ENCODE data around the gene SAMD4A. TPM values are rescaled to one million over a fixed set of nuclear protein-coding genes. Genes with fewer than 3 reads are reported as not detected.

The SAMD4A gene
- total and polyA plus RNA-seq, 8 donors: 2.9 to 12.2 (median 9.4) TPM

GRCh38 chr14:54627219-54627539, 60.3 kb downstream of the SAMD4A start:
- FAIRE-seq: no peak
- Histone ChIP-seq H3K27me3 (no peaks in the 10 kb centered on the region), H3K27ac (peak overlapping the region in 2 of 4 donors; percentile 34 to 43), H3K36me3 (no peaks in the 10 kb centered on the region), H3K4me1 (peaks cover 0 to 8% (median 0%) of the 10 kb centered on the region in 3 donors), H3K9me3 (no peaks in the 10 kb centered on the region), H3K4me3 (no peak overlapping the region)
- TF ChIP-seq, protein P1, sequence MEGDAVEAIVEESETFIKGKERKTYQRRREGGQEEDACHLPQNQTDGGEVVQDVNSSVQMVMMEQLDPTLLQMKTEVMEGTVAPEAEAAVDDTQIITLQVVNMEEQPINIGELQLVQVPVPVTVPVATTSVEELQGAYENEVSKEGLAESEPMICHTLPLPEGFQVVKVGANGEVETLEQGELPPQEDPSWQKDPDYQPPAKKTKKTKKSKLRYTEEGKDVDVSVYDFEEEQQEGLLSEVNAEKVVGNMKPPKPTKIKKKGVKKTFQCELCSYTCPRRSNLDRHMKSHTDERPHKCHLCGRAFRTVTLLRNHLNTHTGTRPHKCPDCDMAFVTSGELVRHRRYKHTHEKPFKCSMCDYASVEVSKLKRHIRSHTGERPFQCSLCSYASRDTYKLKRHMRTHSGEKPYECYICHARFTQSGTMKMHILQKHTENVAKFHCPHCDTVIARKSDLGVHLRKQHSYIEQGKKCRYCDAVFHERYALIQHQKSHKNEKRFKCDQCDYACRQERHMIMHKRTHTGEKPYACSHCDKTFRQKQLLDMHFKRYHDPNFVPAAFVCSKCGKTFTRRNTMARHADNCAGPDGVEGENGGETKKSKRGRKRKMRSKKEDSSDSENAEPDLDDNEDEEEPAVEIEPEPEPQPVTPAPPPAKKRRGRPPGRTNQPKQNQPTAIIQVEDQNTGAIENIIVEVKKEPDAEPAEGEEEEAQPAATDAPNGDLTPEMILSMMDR (IDR thresholded peaks at IDR 0.05): no peak
- peak in 1 of 4 donors; percentile 15 for ATAC-seq
- 73 to 75% methylated on average over 4 of the region's 4 CpGs for WGBS, 2 donors
- no peak for DNase-seq
- intact Hi-C loops (cut with DNase I): no loop called here

GRCh38 chr14:54627540-54628363, 60.8 kb downstream of the SAMD4A start:
- TF ChIP-seq, protein P1 (IDR thresholded peaks at IDR 0.05): no peak
- Histone ChIP-seq H3K4me1 (peaks cover 0 to 8% (median 0%) of the 10 kb centered on the region in 3 donors), H3K27ac (peak overlapping the region in 2 of 4 donors; percentile 34 to 43), H3K36me3 (no peaks in the 10 kb centered on the region), H3K4me3 (peak overlapping the region in 1 of 4 donors; percentile 15), H3K27me3 (no peaks in the 10 kb centered on the region), H3K9me3 (no peaks in the 10 kb centered on the region)
- DNase-seq: no peak
- WGBS, 2 donors: 81 to 82% methylated on average over 13 of the region's 13 CpGs
- FAIRE-seq: no peak
- ATAC-seq: peak in 3 of 4 donors; percentile 48 to 61 (median 57)
- intact Hi-C loops (cut with DNase I): no loop called here

DNA sequence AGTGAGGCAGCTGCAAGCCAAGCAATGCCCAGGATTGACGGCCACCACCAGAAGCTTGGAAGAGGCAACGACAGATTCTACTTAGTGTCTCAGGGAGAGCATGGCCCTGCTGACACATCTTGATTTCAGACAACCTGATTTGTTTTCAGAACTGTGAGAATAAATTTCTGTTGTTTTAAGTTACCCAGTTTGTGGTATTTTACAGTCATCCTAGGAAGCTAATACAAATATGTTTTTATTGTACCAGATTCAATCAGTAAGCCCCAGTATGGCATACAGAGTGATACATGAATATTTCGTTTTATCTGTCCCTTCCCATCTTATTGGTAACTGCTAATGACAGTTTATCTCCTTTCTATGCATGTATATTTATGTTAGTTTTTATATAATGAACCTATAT, 62.3 kb downstream of the SAMD4A start:
- H3K4me1 ChIP-seq: peaks cover 0 to 8% (median 0%) of the 10 kb centered on the region in 3 donors
- no peaks in the 10 kb centered on the region for H3K36me3 ChIP-seq
- ATAC-seq: no peak
- no peaks in the 10 kb centered on the region for H3K9me3 ChIP-seq
- H3K4me3 ChIP-seq: no peak overlapping the region
- no peak for DNase-seq
- no peak overlapping the region for H3K27ac ChIP-seq
- H3K27me3 ChIP-seq: no peaks in the 10 kb centered on the region
- intact Hi-C loops (cut with DNase I): no loop called here
- FAIRE-seq: no peak
- TF ChIP-seq, protein P1 (IDR thresholded peaks at IDR 0.05): no peak
- 84 to 86% methylated on average over 3 of the region's 3 CpGs for WGBS, 2 donors

GRCh38 chr14:54629635-54630360, 62.9 kb downstream of the SAMD4A start:
- no peaks in the 10 kb centered on the region for H3K27me3 ChIP-seq
- ATAC-seq (no peak), FAIRE-seq (no peak), DNase-seq (no peak)
- no peak overlapping the region for H3K4me3 ChIP-seq
- no peak overlapping the region for H3K27ac ChIP-seq
- no peaks in the 10 kb centered on the region for H3K36me3 ChIP-seq
- WGBS, 2 donors: 56 to 73% methylated on average over 3 of the region's 3 CpGs
- H3K9me3 ChIP-seq: no peaks in the 10 kb centered on the region
- intact Hi-C loops (cut with DNase I): no loop called here
- peaks cover 0 to 8% (median 0%) of the 10 kb centered on the region in 3 donors for H3K4me1 ChIP-seq
- TF ChIP-seq, protein P1 (IDR thresholded peaks at IDR 0.05): no peak
